Heart right ventricle (tissue), 16 donors: Measurements from ENCODE around the gene CDAN1. TPM values are rescaled to one million over a fixed set of nuclear protein-coding genes. Genes with fewer than 3 reads are reported as not detected.
"Not testable (repeated sequence)": the region's sequence is repeated elsewhere in the genome, so short reads cannot be mapped to it uniquely, and the experiment has no call there.

ENCODE experiments used
- ATAC-seq, 8 donors: fragments of 200-7000 bp; cut with Tn5 transposase; one replicate each; pipeline ENCODE4 v1.9.1; 2020; ENCODE audit warnings: mild to moderate bottlenecking in 8 of 8, moderate library complexity in 8 of 8, moderate number of reproducible peaks in 1 of 8
- DNase-seq, 2 donors: peaks; one replicate each; pipeline ENCODE4 v3.0.0-alpha.2; 2020
- H3K27ac ChIP-seq, 10 donors: fragments of 200-600 bp; sonication (generic) in 2 of 10; one replicate each; pipeline versions ENCODE4 v1.5.0 to v1.8.0; 2020 to 2022; ENCODE audit warnings: mild to moderate bottlenecking in 3 of 10
- H3K27me3 ChIP-seq, 7 donors: fragments of 200-600 bp; one replicate each; pipeline ENCODE4 v1.8.0; 2021 to 2022; ENCODE audit warnings: mild to moderate bottlenecking in 2 of 7
- H3K36me3 ChIP-seq, 9 donors: fragments of 200-600 bp; sonication (generic) in 1 of 9; one replicate each; pipeline versions ENCODE4 v1.5.0 to v1.8.0; 2020 to 2022; ENCODE audit warnings: mild to moderate bottlenecking in 2 of 9
- H3K4me1 ChIP-seq, 9 donors: fragments of 200-600 bp; sonication (generic) in 1 of 9; one replicate each; pipeline versions ENCODE4 v1.5.0 to v1.8.0; 2020 to 2022; ENCODE audit warnings: mild to moderate bottlenecking in 4 of 9
- H3K4me3 ChIP-seq, 10 donors: fragments of 200-600 bp; sonication (generic) in 2 of 10; one replicate each; pipeline versions ENCODE4 v1.5.0 to v1.8.0; 2020 to 2022; ENCODE audit warnings: mild to moderate bottlenecking in 7 of 10, moderate library complexity in 2 of 10
- H3K9me3 ChIP-seq, 11 donors: fragments of 200-600 bp in 10 of 11; sonication (generic) in 2 of 11; one replicate each; pipeline versions ENCODE4 v1.5.0 to v1.8.0; 2013 to 2022; ENCODE audit warnings: mild to moderate bottlenecking in 2 of 11, control low read depth in 1 of 11, moderate library complexity in 1 of 11
- CTCF ChIP-seq, 9 donors: fragments of 200-600 bp; sonication (generic) in 2 of 9; IDR thresholded peaks; one replicate each; pipeline versions ENCODE4 v1.5.0 to v1.8.0; 2021 to 2022; ENCODE audit warnings: antibody characterized with exemption in 9 of 9, mild to moderate bottlenecking in 5 of 9, moderate library complexity in 1 of 9
- WGBS, 2 donors: extraction: QIAGEN DNeasy Blood & Tissue Kit; methylation state at CpG; one replicate each; pipeline ENCODE4 v1.1.7; 2013; ENCODE audit warnings: inconsistent platforms in 1 of 2; 5-methylcytosine and 5-hydroxymethylcytosine counted together
- intact Hi-C, 10 donors: fragments of 100-400 bp; cut with DNase I; formaldehyde crosslinking; loops; one replicate each; pipeline versions ENCODE4 v1.11.1 to v1.14.2; 2022
- polyA plus RNA-seq, 2 donors: library from polyadenylated mRNA; stranded (reverse); fragments of 200-250 nt; gene quantifications; one replicate each; pipeline ENCODE4 v1.2.3, GENCODE V29; 2013
- total RNA-seq, 10 donors: library from RNA; stranded (reverse); fragmentation: NEBNext Ultra II Directional in 3 of 10; extraction: Animal tissue kit (Norgen Biotek cat#: 25700) in 3 of 10; gene quantifications; one replicate each; pipeline versions ENCODE4 v1.2.1 to v1.2.4, GENCODE V29; 2021 to 2023
- donor health status: Arrhythmogenic right ventricular cardiomyopathy.
- donor health status: ischemic (EF 13 %, LVEDD 7.1; RV severe dilation, severe dysfunction).
- donor health status: healthy with polysubstance abuse.
- donor health status: DM: no; HTN: yes; CAD: no.
- donor health status: DM: no; HTN: no; CAD: no.
- donor health status: ischemic (EF 25% LVEDD 6.9; RV normal size, moderate dysfunction).
- donor health status: ischemic (EF 25% LVEDD 5.7; RV mildly dilated, moderate dysfunction).
- donor health status: healthy.
- donor health status: DM: yes; HTN: yes; CAD: no.
- donor health status: Ischemic cardiomyopathy.
- donor health status: ischemic (EF 35%, LVEDD 5.7; RV mildly dilated, moderate dysfunction).
- donor health status: nonischemic (EF 11% LVEDD 7.7; RV severe dilation, severe dysfunction).
- donor health status: DM: yes; HTN: yes; CAD: no.
- donor health status: PGD.
- donor health status: ischemic (EF 29% LVEDD 5.4; RV normal size, mild dysfunction).
- donor health status: nonischemic (EF 23%, LVEDD 6.1; RV moderate dilation, normal function).

CDAN1 gene
- total and polyA plus RNA-seq, 12 donors, result 4.4 to 13.8 (median 6.8) TPM

GRCh38 chr15:42782716-42783115 is 45.8 kb upstream of the CDAN1 start:
- ATAC-seq, result no peak
- peaks cover 0 to 37% (median 15%) of the 10 kb centered on the region in 9 donors for H3K36me3 ChIP-seq
- no peak overlapping the region for H3K4me3 ChIP-seq
- no peaks in the 10 kb centered on the region for H3K9me3 ChIP-seq
- no peak for DNase-seq
- intact Hi-C loops, result loop anchor here in 1 of 10 donors (10.0 kb wide), 1 partner anchor 58 kb away; no protein-coding TSS in a partner anchor
- no peak for TF ChIP-seq CTCF (IDR thresholded peaks at IDR 0.05)
- H3K27me3 ChIP-seq, result no peaks in the 10 kb centered on the region
- WGBS, 2 donors, result 97 to 99% methylated on average over 4 of the region's 4 CpGs
- H3K4me1 ChIP-seq, result no peaks in the 10 kb centered on the region
- no peak overlapping the region for H3K27ac ChIP-seq

GRCh38 chr15:42775416-42775815 is 38.5 kb upstream of the CDAN1 start:
- ATAC-seq, result no peak
- Histone ChIP-seq H3K4me3 (no peak overlapping the region), H3K9me3 (no peaks in the 10 kb centered on the region), H3K36me3 (peaks cover 0 to 48% (median 18%) of the 10 kb centered on the region in 9 donors), H3K4me1 (peaks cover 0 to 15% (median 8%) of the 10 kb centered on the region in 9 donors), H3K27me3 (no peaks in the 10 kb centered on the region), H3K27ac (no peak overlapping the region)
- no peak for TF ChIP-seq CTCF (IDR thresholded peaks at IDR 0.05)
- no peak for DNase-seq
- 86 to 90% methylated on average over 2 of the region's 2 CpGs for WGBS, 2 donors
- intact Hi-C loops, result no loop called here

- no peak for DNase-seq
- Histone ChIP-seq H3K27me3 (no peaks in the 10 kb centered on the region), H3K27ac (no peak overlapping the region), H3K9me3 (peaks cover 0 to 11% (median 0%) of the 10 kb centered on the region in 11 donors), H3K4me3 (no peak overlapping the region), H3K36me3 (peaks cover 0 to 48% (median 18%) of the 10 kb centered on the region in 9 donors), H3K4me1 (peaks cover 0 to 15% (median 8%) of the 10 kb centered on the region in 9 donors)
- intact Hi-C loops, result no loop called here
- peak in 1 of 8 donors; percentile 37 for ATAC-seq
- 96 to 98% methylated on average over 2 of the region's 2 CpGs for whole genome bisulfite sequencing, 2 donors
- no peak for TF ChIP-seq CTCF (IDR thresholded peaks at IDR 0.05)
Measured at GRCh38 chr15:42772901-42773300, 36.0 kb upstream of the CDAN1 start.

- no peak overlapping the region for H3K27ac ChIP-seq
- peaks cover 0 to 45% (median 18%) of the 10 kb centered on the region in 9 donors for H3K36me3 ChIP-seq
- intact Hi-C loops, result no loop called here
- H3K9me3 ChIP-seq, result peaks cover 0 to 17% (median 0%) of the 10 kb centered on the region in 11 donors
- DNase-seq (peak; percentile 25 to 28), ATAC-seq (peak in 3 of 8 donors; percentile 43 to 61 (median 46))
- H3K4me1 ChIP-seq, result peaks cover 0 to 15% (median 8%) of the 10 kb centered on the region in 9 donors
- 23 to 29% methylated on average over 2 of the region's 2 CpGs for WGBS, 2 donors
- H3K27me3 ChIP-seq, result no peaks in the 10 kb centered on the region
- H3K4me3 ChIP-seq, result no peak overlapping the region
- no peak for TF ChIP-seq CTCF (IDR thresholded peaks at IDR 0.05)
Measured at GRCh38 chr15:42772144-42772543, 35.2 kb upstream of the CDAN1 start.

- Histone ChIP-seq H3K36me3 (peaks cover 0 to 15% (median 0%) of the 10 kb centered on the region in 9 donors), H3K9me3 (peaks cover 0 to 56% (median 10%) of the 10 kb centered on the region in 11 donors)
- H3K4me3 ChIP-seq, H3K27me3 ChIP-seq, DNase-seq, intact Hi-C loops, H3K27ac ChIP-seq, H3K4me1 ChIP-seq, ATAC-seq: not testable (repeated sequence)
- WGBS, 2 donors, result 98 to 99% methylated on average over 4 of the region's 4 CpGs
Measured at GRCh38 chr15:42766109-42766508, 29.2 kb upstream of the CDAN1 start.

GRCh38 chr15:42764154-42764731 is 27.3 kb upstream of the CDAN1 start:
- H3K27ac ChIP-seq, ATAC-seq, intact Hi-C loops, DNase-seq, H3K4me3 ChIP-seq, H3K27me3 ChIP-seq, H3K4me1 ChIP-seq: not testable (repeated sequence)
- H3K9me3 ChIP-seq, result peaks cover 0 to 75% (median 18%) of the 10 kb centered on the region in 11 donors
- peaks cover 0 to 24% (median 0%) of the 10 kb centered on the region in 9 donors for H3K36me3 ChIP-seq
- WGBS, 2 donors, result 80 to 86% methylated on average over 16 of the region's 16 CpGs

- H3K4me3 ChIP-seq, H3K27ac ChIP-seq, ATAC-seq, H3K4me1 ChIP-seq, DNase-seq, intact Hi-C loops, H3K27me3 ChIP-seq: not testable (repeated sequence)
- peaks cover 0 to 56% (median 18%) of the 10 kb centered on the region in 11 donors for H3K9me3 ChIP-seq
- WGBS, 2 donors, result 83 to 87% methylated on average over 2 of the region's 2 CpGs
- peaks cover 0 to 24% (median 0%) of the 10 kb centered on the region in 9 donors for H3K36me3 ChIP-seq
Measured at GRCh38 chr15:42761813-42762212, 24.9 kb upstream of the CDAN1 start.
